Fibroblast of mammary gland (primary cell): ENCODE measurements around the gene STK39.

Experiments used
- DNase-seq: peaks from one replicate; pipeline ENCODE4 v3.0.0-alpha.2; 2010; ENCODE audit warnings: low read depth
- H3K4me3 ChIP-seq: 2 replicates; pipeline ENCODE4 v1.5.1; 2011; ENCODE audit warnings: low read depth, mild to moderate bottlenecking, low read length, moderate library complexity; ENCODE audit not compliant: control insufficient read depth
- CTCF ChIP-seq: conservative IDR thresholded peaks from 2 replicates; pipeline ENCODE4 v1.5.1; 2011; ENCODE audit warnings: low read depth, low read length, inconsistent platforms; ENCODE audit not compliant: control insufficient read depth, insufficient read depth

Gene STK39

GRCh38 chr2:168212866-168213265, 34.5 kb downstream of the STK39 start:
- DNase-seq: peak; percentile 59
- no peak overlapping the region for H3K4me3 ChIP-seq
- TF ChIP-seq CTCF: no peak

- no peak for TF ChIP-seq CTCF
- H3K4me3 ChIP-seq: no peak overlapping the region
- no peak for DNase-seq
Measured at GRCh38 chr2:168212167-168212566, 35.2 kb downstream of the STK39 start.

- no peak overlapping the region for H3K4me3 ChIP-seq
- no peak for TF ChIP-seq CTCF
- DNase-seq: no peak
Measured at GRCh38 chr2:168211664-168212163, 35.7 kb downstream of the STK39 start.

GRCh38 chr2:168210895-168211570, 36.4 kb downstream of the STK39 start:
- no peak for TF ChIP-seq CTCF
- peak; percentile 91 for DNase-seq
- H3K4me3 ChIP-seq: no peak overlapping the region

- TF ChIP-seq CTCF: no peak
- no peak overlapping the region for H3K4me3 ChIP-seq
- no peak for DNase-seq
Measured at GRCh38 chr2:168210216-168210894, 37.0 kb downstream of the STK39 start.

- no peak overlapping the region for H3K4me3 ChIP-seq
- no peak for DNase-seq
- TF ChIP-seq CTCF: no peak
Measured at GRCh38 chr2:168208652-168209051, 38.7 kb downstream of the STK39 start.
